HCT116 (cell line): Measurements from ENCODE around the gene AP4S1.

Experiments
- CBX3 ChIP-seq: IDR thresholded peaks from 2 replicates; pipeline ENCODE4 v1.6.1; 2012; ENCODE audit warnings: low read depth
- CEBPB ChIP-seq: IDR thresholded peaks from 2 replicates; pipeline ENCODE4 v1.6.1; 2012; ENCODE audit warnings: low read depth
- POLR2A ChIP-seq: IDR thresholded peaks from 2 replicates; pipeline ENCODE4 v1.7.0; 2011; ENCODE audit warnings: borderline replicate concordance; ENCODE audit not compliant: insufficient read depth, insufficient read length; ENCODE audit errors: extremely low read depth
- SP1 ChIP-seq: IDR thresholded peaks from 2 replicates; pipeline ENCODE4 v1.6.1; 2012; ENCODE audit warnings: low read depth
- TF ChIP-seq, protein P1 (sequence below), 3 experiments: fragments of 200-600 bp in 1 of 3; sonication (generic) in 1 of 3; IDR thresholded peaks in 2 of 3; conservative IDR thresholded peaks in 1 of 3; 2 replicates each; pipeline ENCODE4 v1.5.1; 2012 to 2017; ENCODE audit warnings: low read depth in 2 of 3, low read length in 2 of 3, antibody characterized with exemption in 1 of 3, borderline replicate concordance in 1 of 3, control low read depth in 1 of 3, mild to moderate bottlenecking in 1 of 3, mixed read lengths in 1 of 3, mixed run types in 1 of 3, moderate library complexity in 1 of 3; ENCODE audit not compliant: insufficient read depth in 1 of 3

DNA sequence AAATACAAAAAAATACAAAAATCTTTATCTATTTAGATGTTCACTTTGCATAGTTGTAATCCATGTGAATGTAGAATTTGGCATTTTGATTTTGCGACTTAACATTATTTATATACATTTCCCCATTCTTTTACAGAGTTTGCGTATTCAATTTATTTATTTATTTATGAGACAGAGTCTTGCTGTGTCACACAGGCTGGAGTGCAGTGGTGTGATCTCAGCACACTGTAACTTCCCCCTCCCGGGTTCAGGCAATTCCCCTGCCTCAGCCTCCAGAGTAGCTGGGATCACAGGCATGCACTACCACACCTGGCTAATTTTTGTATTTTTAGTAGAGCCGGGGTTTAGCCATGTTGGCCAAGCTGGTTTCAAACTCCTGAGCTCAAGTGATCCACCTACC, 26.1 kb downstream of the AP4S1 start:
- TF ChIP-seq, protein P1, sequence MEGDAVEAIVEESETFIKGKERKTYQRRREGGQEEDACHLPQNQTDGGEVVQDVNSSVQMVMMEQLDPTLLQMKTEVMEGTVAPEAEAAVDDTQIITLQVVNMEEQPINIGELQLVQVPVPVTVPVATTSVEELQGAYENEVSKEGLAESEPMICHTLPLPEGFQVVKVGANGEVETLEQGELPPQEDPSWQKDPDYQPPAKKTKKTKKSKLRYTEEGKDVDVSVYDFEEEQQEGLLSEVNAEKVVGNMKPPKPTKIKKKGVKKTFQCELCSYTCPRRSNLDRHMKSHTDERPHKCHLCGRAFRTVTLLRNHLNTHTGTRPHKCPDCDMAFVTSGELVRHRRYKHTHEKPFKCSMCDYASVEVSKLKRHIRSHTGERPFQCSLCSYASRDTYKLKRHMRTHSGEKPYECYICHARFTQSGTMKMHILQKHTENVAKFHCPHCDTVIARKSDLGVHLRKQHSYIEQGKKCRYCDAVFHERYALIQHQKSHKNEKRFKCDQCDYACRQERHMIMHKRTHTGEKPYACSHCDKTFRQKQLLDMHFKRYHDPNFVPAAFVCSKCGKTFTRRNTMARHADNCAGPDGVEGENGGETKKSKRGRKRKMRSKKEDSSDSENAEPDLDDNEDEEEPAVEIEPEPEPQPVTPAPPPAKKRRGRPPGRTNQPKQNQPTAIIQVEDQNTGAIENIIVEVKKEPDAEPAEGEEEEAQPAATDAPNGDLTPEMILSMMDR (IDR thresholded peaks at IDR 0.05 in 2 of 3, conservative IDR thresholded peaks at IDR 0.05 in 1 of 3; ENCODE audit: borderline replicate concordance in 1 of 3, insufficient read depth in 1 of 3, low read depth in 2 of 3, low read length in 2 of 3): no peak
- TF ChIP-seq POLR2A: no peak
- no peak for TF ChIP-seq CBX3
- no peak for TF ChIP-seq SP1
- TF ChIP-seq CEBPB: no peak
